ENCODE data around the gene KHSRP. TPM values are rescaled to one million over a fixed set of nuclear protein-coding genes. Genes with fewer than 3 reads are reported as not detected.
"Not testable (repeated sequence)": the region's sequence is repeated elsewhere in the genome, so short reads cannot be mapped to it uniquely, and the experiment has no call there.

Gene KHSRP
- total and polyA plus RNA-seq, 11 donors, result 53.9 to 122 (median 89.3) TPM

DNA sequence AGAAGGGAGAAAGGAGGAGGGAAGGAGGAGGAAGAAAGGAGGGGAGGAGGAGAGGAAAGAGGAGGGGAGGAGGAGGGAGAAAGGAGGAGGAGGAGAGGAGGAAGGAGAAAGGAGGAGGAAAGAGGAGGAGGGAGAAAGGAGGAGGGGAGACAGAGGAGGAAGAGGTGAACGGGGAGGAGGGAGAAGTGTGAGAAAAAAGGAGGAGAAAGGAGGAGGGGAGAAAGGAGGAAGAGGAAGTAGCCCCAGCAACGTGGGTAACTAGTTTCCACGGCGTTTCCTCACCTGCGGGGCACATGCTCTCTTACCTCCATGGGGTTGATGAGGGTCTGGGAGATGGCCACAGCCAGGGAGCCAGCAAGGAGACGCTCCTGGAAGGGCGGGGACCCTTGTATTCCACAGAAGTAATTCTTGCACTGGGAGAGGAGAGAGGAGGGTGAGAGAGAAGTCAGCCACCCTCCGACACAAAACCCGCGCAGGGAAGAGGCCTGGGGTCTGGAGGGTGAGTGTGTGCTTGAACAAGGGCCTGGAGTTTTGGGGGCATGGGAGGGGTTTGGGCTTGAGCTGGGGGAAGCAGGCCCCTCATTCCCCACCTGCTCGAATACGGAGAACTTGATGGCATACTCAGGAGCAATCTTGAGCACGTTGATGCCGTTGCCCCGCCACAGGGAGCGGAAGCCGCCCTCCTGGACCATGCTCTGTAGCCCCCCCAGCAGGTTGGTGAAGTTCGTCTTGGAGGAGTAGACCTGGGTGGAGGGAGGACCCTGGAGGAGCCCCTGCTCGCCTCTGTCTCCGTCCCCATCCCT, 5.0 kb upstream of the KHSRP start:
- Histone ChIP-seq H3K27me3 (no peaks in the 10 kb centered on the region), H3K36me3 (no peaks in the 10 kb centered on the region), H3K9me3 (no peaks in the 10 kb centered on the region), H3K4me1 (peaks cover 0 to 6% (median 5%) of the 10 kb centered on the region in 12 donors), H3K27ac (no peak overlapping the region), H3K4me3 (no peak overlapping the region)
- TF ChIP-seq, protein P1, sequence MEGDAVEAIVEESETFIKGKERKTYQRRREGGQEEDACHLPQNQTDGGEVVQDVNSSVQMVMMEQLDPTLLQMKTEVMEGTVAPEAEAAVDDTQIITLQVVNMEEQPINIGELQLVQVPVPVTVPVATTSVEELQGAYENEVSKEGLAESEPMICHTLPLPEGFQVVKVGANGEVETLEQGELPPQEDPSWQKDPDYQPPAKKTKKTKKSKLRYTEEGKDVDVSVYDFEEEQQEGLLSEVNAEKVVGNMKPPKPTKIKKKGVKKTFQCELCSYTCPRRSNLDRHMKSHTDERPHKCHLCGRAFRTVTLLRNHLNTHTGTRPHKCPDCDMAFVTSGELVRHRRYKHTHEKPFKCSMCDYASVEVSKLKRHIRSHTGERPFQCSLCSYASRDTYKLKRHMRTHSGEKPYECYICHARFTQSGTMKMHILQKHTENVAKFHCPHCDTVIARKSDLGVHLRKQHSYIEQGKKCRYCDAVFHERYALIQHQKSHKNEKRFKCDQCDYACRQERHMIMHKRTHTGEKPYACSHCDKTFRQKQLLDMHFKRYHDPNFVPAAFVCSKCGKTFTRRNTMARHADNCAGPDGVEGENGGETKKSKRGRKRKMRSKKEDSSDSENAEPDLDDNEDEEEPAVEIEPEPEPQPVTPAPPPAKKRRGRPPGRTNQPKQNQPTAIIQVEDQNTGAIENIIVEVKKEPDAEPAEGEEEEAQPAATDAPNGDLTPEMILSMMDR (IDR thresholded peaks at IDR 0.05), result no peak
- TF ChIP-seq POLR2A (IDR thresholded peaks at IDR 0.05), result no peak
- intact Hi-C loops (cut with DNase I), result no loop called here
- ATAC-seq (no peak), DNase-seq (no peak)
- 60 to 61% (median 61%) methylated on average over 20 of the region's 20 CpGs for WGBS, 4 donors

DNA sequence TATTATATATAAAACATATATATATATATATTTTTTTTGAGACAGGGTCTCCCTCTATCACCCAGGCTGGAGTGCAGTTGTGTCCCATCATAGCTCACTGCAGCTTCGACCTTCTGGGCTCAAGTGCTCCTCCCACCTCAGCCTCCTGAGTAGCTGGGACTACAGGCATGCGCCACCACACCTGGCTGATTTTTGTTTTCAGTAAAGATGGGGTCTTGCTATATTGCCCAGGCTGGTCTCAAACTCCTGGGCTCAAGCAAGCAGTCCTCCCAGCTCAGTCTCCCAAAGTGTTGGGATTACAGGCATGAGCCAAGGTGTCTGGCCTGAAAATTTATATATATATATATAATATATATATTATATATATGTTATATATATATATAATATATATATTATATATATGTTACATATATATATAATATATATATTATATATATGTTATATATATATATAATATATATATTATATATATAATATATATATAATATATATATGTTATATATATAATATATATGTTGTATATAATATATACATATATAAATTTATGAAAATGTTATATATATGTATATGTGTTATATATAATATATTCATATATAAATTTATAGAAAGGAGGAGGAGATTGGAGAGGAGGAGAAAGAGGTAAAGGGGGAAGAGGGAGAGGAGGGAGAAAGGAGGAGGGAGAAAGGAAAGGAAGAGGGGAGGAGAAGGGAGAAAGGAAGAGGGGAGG, 4.2 kb upstream of the KHSRP start:
- H3K9me3 ChIP-seq; intact Hi-C loops (cut with DNase I); H3K36me3 ChIP-seq; DNase-seq; H3K4me1 ChIP-seq; H3K27ac ChIP-seq; ATAC-seq; H3K4me3 ChIP-seq; H3K27me3 ChIP-seq: not testable (repeated sequence)
- WGBS, 4 donors, result 86 to 91% (median 88%) methylated on average over 2 of the region's 2 CpGs

DNA sequence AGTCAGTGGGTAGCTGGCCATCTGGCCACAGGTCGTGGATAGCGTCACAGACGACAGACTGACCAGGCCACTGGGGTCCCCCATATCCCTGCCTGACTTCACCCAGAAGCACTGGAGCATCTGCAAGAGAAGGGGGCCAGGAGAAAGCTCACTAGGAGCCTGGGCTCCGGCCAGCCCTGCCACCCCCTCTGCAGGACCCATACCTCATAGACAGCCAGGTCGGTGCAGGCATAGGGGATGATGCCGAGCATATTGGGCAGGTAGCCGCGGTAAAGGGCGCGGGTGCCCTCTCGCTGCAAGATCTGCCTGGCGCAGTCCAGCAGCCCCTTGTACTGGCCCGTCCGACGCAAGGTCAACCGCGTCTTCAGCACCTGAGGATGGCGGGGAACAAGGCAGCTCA, 2.5 kb upstream of the KHSRP start:
- no peak for ATAC-seq
- TF ChIP-seq, protein P1 (IDR thresholded peaks at IDR 0.05), result no peak
- TF ChIP-seq POLR2A (IDR thresholded peaks at IDR 0.05), result no peak
- Histone ChIP-seq H3K27me3 (no peaks in the 10 kb centered on the region), H3K9me3 (no peaks in the 10 kb centered on the region), H3K27ac (no peak overlapping the region), H3K4me1 (peaks cover 0 to 25% (median 18%) of the 10 kb centered on the region in 12 donors), H3K4me3 (no peak overlapping the region), H3K36me3 (peaks cover 0 to 3% (median 0%) of the 10 kb centered on the region in 9 donors)
- 93 to 98% (median 95%) methylated on average over 16 to 18 of the region's 18 CpGs for WGBS, 4 donors
- no peak for DNase-seq
- intact Hi-C loops (cut with DNase I), result no loop called here

DNA sequence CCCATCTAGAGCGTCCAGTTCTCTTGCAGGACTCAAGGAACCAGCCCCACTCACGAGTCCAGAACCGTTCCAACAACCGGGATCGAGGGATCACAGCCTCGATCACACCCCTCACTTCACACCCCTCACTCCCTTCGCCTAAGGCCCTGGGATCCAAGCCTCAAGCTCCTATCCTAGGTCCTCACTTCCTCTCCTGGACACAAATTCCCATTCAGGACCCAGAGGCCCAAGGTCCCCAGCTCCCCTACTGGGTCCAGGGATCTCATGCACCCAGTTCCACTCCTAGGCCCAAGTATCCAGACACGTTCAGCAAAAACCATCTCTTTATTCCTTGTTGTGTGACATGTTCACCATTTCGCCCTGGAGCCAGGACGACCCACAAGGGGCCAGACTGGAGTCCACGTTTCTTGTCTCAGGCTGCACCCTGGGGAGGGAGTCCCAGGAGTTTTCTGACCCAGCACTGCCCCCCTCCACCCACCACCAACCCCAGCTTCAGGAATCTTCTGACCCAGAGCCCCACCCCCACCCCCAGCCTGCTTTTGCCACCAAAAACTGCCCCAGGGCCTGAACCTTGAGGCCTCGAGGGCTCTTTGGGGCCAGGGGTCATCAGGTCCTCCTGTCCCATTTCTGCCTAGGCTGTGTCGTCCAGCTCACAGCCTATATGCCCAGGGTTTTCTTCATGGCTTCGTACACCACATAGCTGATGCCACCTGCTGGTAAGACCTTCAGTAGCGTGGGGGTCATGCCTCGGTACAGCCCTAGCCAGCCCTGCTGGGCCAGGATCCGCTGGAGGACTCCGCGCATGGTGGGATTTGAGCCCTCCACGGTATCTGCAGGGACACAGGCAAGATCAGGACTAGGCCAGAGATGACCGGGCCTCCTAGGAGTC, 1.4 kb upstream of the KHSRP start:
- peaks cover 0 to 37% (median 21%) of the 10 kb centered on the region in 12 donors for H3K4me1 ChIP-seq
- H3K36me3 ChIP-seq, result peaks cover 0 to 14% (median 8%) of the 10 kb centered on the region in 9 donors
- no peak for ATAC-seq
- H3K27ac ChIP-seq, result peak overlapping the region; percentile 59 to 89 (median 84)
- intact Hi-C loops (cut with DNase I), result loop anchor here in 3 of 10 donors (1.0 to 2.0 kb wide), 5 partner anchors 33 to 65 kb away; partner anchors contain the start of genes ALKBH7 (in 2 of the 3), GTF2F1 (in 2 of the 3) and CLPP (in 1 of the 3)
- no peaks in the 10 kb centered on the region for H3K9me3 ChIP-seq
- H3K27me3 ChIP-seq, result no peaks in the 10 kb centered on the region
- no peak for DNase-seq
- no peak for TF ChIP-seq POLR2A (IDR thresholded peaks at IDR 0.05)
- TF ChIP-seq, protein P1 (IDR thresholded peaks at IDR 0.05), result peak in 3 of 12 donors; percentile 10 to 20 (median 12)
- peak overlapping the region in 10 of 12 donors; percentile 20 to 74 (median 38) for H3K4me3 ChIP-seq
- WGBS, 4 donors, result 88 to 96% (median 91%) methylated on average over 17 to 21 of the region's 21 CpGs
